Naive thymus-derived CD8-positive, alpha-beta T cell (primary cell): ENCODE measurements around the gene EEIG1. TPM values are rescaled to one million over a fixed set of nuclear protein-coding genes. Genes with fewer than 3 reads are reported as not detected.
A peak's percentile ranks its signal among the peaks of the same experiment; 100 is the strongest.

ENCODE experiments used
- ATAC-seq, 2 donors: fragments of 150-1000 bp; cut with Tn5 transposase in 1 of 2; sonication (Bioruptor Pico), chemical (Tn5 transposase) in 1 of 2; 1 replicate in 1 of 2; 2 replicates in 1 of 2; pipeline ENCODE4 v1.10.0; 2021; ENCODE audit warnings: mild to moderate bottlenecking in 2 of 2, moderate library complexity in 2 of 2
- POLR2A ChIA-PET: fragments of 350-600 bp; sonication (Branson Sonifier 250); formaldehyde crosslinking; loops from one replicate; lab custom pipeline; 2021; ENCODE audit warnings: antibody characterized with exemption; lab: Charles Lee
- DNase-seq, 10 donors: peaks; one replicate each; pipeline versions ENCODE4 v3.0.0 to v3.0.0-alpha.2; 2020 to 2022
- H3K27ac Mint-ChIP-seq, 10 donors: one replicate each; pipeline ENCODE4 v1.8.0; 2020 to 2022; ENCODE audit warnings: mild to moderate bottlenecking in 10 of 10, mixed read lengths in 10 of 10, moderate library complexity in 4 of 10, inconsistent platforms in 1 of 10
- H3K27me3 Mint-ChIP-seq, 5 donors: one replicate each; pipeline ENCODE4 v1.8.0; 2021 to 2022; ENCODE audit warnings: mixed read lengths in 5 of 5
- H3K36me3 Mint-ChIP-seq, 3 donors: one replicate each; pipeline ENCODE4 v1.8.0; 2020 to 2022; ENCODE audit warnings: mixed read lengths in 3 of 3, mild to moderate bottlenecking in 2 of 3, inconsistent platforms in 1 of 3
- H3K4me1 Mint-ChIP-seq, 4 donors: one replicate each; pipeline ENCODE4 v1.8.0; 2021 to 2022; ENCODE audit warnings: mixed read lengths in 4 of 4
- H3K4me3 Mint-ChIP-seq, 10 donors: one replicate each; pipeline ENCODE4 v1.8.0; 2020 to 2022; ENCODE audit warnings: mild to moderate bottlenecking in 10 of 10, mixed read lengths in 10 of 10, moderate library complexity in 6 of 10, inconsistent platforms in 1 of 10
- H3K9me3 Mint-ChIP-seq, 9 donors: one replicate each; pipeline ENCODE4 v1.8.0; 2020 to 2022; ENCODE audit warnings: mixed read lengths in 9 of 9, mild to moderate bottlenecking in 3 of 9, inconsistent platforms in 1 of 9, moderate library complexity in 1 of 9
- polyA plus RNA-seq, 3 donors: library from polyadenylated mRNA; unstranded; fragments of 300-500 nt; fragmentation: Illumina TruSeq; gene quantifications; one replicate each; pipeline ENCODE4 v1.2.3, GENCODE V29; 2021
- total RNA-seq, 8 experiments: library from RNA in 2 of 8; stranded (reverse) in 2 of 8; gene quantifications; one replicate each; pipeline ENCODE4 v1.2.3 and lab custom pipeline; 2021 to 2026

EEIG1 gene
- total and polyA plus RNA-seq, 5 experiments from 2014 or later: 134 to 631 (median 318) TPM

DNA sequence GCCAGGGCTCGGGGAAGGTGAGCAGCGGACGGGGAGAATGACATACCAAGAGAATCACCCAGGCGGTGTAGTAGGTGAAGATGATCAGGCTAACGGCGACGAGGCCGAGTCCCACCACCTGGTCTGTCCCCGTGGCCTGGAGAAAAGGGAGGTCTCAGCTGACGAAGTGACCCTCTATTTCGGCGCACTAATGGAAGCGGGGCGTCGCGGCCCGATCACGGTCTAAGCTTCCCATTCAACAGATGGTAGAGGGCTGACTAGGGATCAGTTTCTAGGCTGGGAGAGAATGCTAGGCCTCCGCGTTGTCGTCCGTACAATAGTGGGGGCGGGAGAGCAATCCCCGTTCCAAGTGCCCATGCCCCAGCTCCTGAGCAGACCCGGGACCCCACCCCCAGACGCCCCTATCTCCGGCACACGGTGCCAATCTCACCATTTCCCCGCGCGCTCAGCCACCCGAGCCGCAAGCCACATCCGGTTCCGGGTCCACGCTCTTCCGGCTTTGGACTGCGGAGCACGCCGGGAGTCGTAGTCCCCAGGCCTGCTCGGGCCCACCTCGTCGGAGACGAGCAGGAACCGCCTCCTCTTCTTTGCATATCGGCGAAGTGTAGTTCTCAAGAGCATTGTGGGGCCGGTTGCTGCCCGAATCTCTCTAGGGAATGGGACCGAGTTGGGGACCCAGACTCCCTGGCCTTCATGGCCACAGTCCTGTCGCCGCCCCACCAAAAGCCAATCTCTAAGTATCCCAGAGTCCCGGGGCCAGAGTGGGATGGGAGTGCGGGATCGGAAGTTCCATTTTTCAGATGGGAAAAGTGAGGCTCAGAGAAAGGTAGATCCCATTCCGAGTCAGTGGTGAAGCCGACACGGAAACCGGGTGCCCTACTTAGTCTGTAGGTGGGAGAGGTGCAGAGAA, 43.1 kb downstream of the EEIG1 start, which contains the start of gene DPM2:
TSS of gene DPM2 (minus strand) at position 467 of the 910 bp plus-strand sequence. CDS start at position 433, 34 bp downstream.
- Mint-ChIP-seq H3K27ac (peak within 1 kb of the TSS; percentile 75 to 97 (median 94)), H3K36me3 (peaks cover 0 to 31% (median 0%) of the 10 kb centered on the region in 3 donors), H3K4me3 (peak within 1 kb of the TSS; percentile 84 to 97 (median 93)), H3K4me1 (peaks cover 28 to 60% (median 55%) of the 10 kb centered on the region in 4 donors), H3K9me3 (peaks cover 0 to 5% (median 0%) of the 10 kb centered on the region in 9 donors), H3K27me3 (peaks cover 0 to 3% (median 0%) of the 10 kb centered on the region in 5 donors)
- ATAC-seq: peak; percentile 85 to 93
- POLR2A ChIA-PET: interaction anchor here (0.7 to 67.4 kb wide), 12 partner anchors 8 to 353 kb away, joined by 3 to 2190 read pairs (median 4); partner anchors contain the start of genes EEIG1, PIP5KL1 and ST6GALNAC4
- DNase-seq: peak; percentile 80 to 92 (median 86)

GRCh38 chr9:127937056-127937387, 43.8 kb downstream of the EEIG1 start:
- H3K4me1 Mint-ChIP-seq: peaks cover 27 to 56% (median 50%) of the 10 kb centered on the region in 4 donors
- H3K36me3 Mint-ChIP-seq: peaks cover 0 to 24% (median 0%) of the 10 kb centered on the region in 3 donors
- ATAC-seq (no peak), DNase-seq (no peak)
- peak overlapping the region; percentile 75 to 97 (median 94) for H3K27ac Mint-ChIP-seq
- POLR2A ChIA-PET: interaction anchor here (0.7 to 67.4 kb wide), 12 partner anchors 8 to 353 kb away, joined by 3 to 2190 read pairs (median 4); partner anchors contain the start of genes EEIG1, PIP5KL1 and ST6GALNAC4
- peaks cover 0 to 5% (median 0%) of the 10 kb centered on the region in 9 donors for H3K9me3 Mint-ChIP-seq
- H3K27me3 Mint-ChIP-seq: peaks cover 0 to 3% (median 0%) of the 10 kb centered on the region in 5 donors
- peak overlapping the region; percentile 84 to 97 (median 93) for H3K4me3 Mint-ChIP-seq

GRCh38 chr9:127936347-127936852, 44.4 kb downstream of the EEIG1 start:
- POLR2A ChIA-PET: interaction anchor here (1.0 to 67.4 kb wide), 7 partner anchors 9 to 147 kb away, joined by 3 to 2190 read pairs (median 4); partner anchors contain the start of genes EEIG1 and ST6GALNAC4
- Mint-ChIP-seq H3K27me3 (peaks cover 0 to 3% (median 0%) of the 10 kb centered on the region in 5 donors), H3K36me3 (peaks cover 0 to 19% (median 0%) of the 10 kb centered on the region in 3 donors), H3K4me1 (peaks cover 29 to 59% (median 49%) of the 10 kb centered on the region in 4 donors), H3K4me3 (peak overlapping the region; percentile 84 to 97 (median 93)), H3K27ac (peak overlapping the region in 9 of 10 donors; percentile 71 to 97 (median 94)), H3K9me3 (peaks cover 0 to 7% (median 0%) of the 10 kb centered on the region in 9 donors)
- peak in 1 of 10 donors; percentile 60 for DNase-seq
- no peak for ATAC-seq

DNA sequence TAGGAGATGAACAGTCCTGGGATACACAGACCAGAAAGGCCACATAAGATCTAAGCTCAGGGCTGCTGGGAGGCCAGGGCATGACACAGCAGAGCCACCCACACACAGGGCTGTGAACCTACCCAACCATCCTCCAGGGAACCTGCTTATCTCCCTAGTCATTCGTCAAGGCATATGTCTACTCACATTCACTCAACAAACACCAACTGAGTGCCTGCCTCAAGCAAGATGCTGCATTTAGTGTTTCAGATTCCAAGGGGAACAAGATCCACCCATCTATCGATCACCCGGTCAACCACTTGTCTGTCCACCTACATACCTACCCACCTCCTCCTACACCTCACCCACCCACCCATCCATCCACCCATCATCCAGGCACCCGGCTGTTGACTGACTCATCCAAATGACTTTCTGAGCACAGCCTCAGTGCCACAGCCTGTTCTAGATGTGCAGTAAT, 45.0 kb downstream of the EEIG1 start:
- Mint-ChIP-seq H3K4me1 (peaks cover 34 to 65% (median 55%) of the 10 kb centered on the region in 4 donors), H3K9me3 (peaks cover 0 to 7% (median 0%) of the 10 kb centered on the region in 9 donors), H3K27me3 (peaks cover 0 to 3% (median 0%) of the 10 kb centered on the region in 5 donors), H3K4me3 (peak overlapping the region; percentile 84 to 97 (median 93)), H3K36me3 (peaks cover 0 to 14% (median 0%) of the 10 kb centered on the region in 3 donors), H3K27ac (peak overlapping the region in 9 of 10 donors; percentile 8 to 97 (median 79))
- ATAC-seq: no peak
- DNase-seq: no peak
- POLR2A ChIA-PET: interaction anchor here (0.6 to 67.4 kb wide), 3 partner anchors 44 to 116 kb away, joined by 3 to 2190 read pairs (median 737); partner anchors contain the start of gene EEIG1

- POLR2A ChIA-PET: interaction anchor here (3.3 to 67.4 kb wide), 3 partner anchors 8 to 94 kb away, joined by 13 to 2190 read pairs (median 737); partner anchors contain the start of gene EEIG1
- DNase-seq: no peak
- peaks cover 34 to 62% (median 58%) of the 10 kb centered on the region in 4 donors for H3K4me1 Mint-ChIP-seq
- ATAC-seq: no peak
- H3K27ac Mint-ChIP-seq: peak overlapping the region in 3 of 10 donors; percentile 24 to 75 (median 68)
- peaks cover 0 to 3% (median 0%) of the 10 kb centered on the region in 5 donors for H3K27me3 Mint-ChIP-seq
- H3K4me3 Mint-ChIP-seq: peak overlapping the region in 4 of 10 donors; percentile 26 to 43 (median 38)
- peaks cover 0 to 7% (median 0%) of the 10 kb centered on the region in 9 donors for H3K9me3 Mint-ChIP-seq
- peaks cover 0 to 6% (median 0%) of the 10 kb centered on the region in 3 donors for H3K36me3 Mint-ChIP-seq
Measured at GRCh38 chr9:127934986-127935385, 45.8 kb downstream of the EEIG1 start.

DNA sequence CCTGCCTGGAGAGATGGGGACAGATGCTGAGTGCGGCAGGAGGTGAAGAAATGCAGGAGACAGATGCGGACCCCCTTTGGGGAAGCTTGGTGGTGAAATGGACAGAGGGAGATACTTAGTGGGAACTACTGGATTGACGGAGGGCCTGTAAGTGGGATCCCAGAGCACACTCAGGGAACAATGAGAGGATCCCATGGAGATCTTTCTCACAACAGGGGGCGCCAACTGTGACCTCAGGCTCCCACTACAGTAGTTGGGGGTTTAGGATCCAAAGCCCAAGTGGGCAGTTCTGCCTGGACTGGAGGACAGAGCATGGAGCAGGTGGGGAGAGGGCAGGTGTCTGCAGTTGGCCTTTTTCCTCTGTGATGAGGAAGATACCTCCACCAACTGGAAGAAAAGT, 46.5 kb downstream of the EEIG1 start:
- ATAC-seq (no peak), DNase-seq (no peak)
- Mint-ChIP-seq H3K27ac (peak overlapping the region in 5 of 10 donors; percentile 32 to 77 (median 41)), H3K4me3 (peak overlapping the region in 7 of 10 donors; percentile 19 to 58 (median 28)), H3K36me3 (peaks cover 0 to 2% (median 0%) of the 10 kb centered on the region in 3 donors), H3K27me3 (peaks cover 0 to 3% (median 0%) of the 10 kb centered on the region in 5 donors), H3K9me3 (peaks cover 0 to 7% (median 0%) of the 10 kb centered on the region in 9 donors), H3K4me1 (peaks cover 36 to 69% (median 62%) of the 10 kb centered on the region in 4 donors)
- POLR2A ChIA-PET: interaction anchor here (3.3 to 67.4 kb wide), 3 partner anchors 9 to 94 kb away, joined by 13 to 2190 read pairs (median 737); partner anchors contain the start of gene EEIG1

DNA sequence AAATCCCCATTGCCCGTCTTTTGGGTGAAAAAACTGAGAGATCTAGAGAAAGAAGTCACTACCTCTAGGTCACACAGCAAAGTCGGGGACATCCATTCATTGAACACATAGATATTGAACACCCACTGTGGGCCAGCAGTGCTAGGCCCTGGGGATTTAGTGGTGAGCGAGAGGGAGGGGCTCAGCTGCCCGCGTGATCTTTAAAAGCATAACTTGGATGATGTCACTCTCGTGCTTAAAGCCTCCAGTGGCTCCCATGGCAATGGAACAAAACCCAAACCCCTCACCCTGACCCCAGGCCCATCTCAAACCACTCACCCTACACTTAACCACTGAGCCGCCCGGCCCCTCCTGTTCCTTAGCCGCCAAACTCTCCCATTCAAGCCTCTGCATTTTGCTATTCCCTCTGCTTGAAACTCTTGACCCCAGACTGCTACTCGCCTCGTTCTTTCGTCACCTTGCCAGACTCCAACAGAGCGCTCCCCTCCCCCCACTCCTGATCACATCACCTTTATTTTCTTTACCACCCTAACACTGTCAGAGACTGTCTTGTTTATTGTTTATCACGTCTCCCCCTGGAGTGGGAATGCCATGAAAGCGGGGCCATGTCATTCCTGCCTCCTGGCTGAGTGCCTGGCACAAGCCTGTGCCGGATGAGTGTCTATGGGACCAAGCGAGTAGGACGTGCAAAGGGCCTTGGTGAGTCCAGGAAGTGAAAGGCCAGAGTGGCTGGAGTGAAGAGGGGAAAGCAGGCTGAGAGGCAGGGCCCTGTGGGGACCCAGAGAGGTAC, 49.5 kb downstream of the EEIG1 start:
- Mint-ChIP-seq H3K9me3 (peaks cover 0 to 2% (median 0%) of the 10 kb centered on the region in 9 donors), H3K27me3 (no peaks in the 10 kb centered on the region), H3K4me1 (peaks cover 22 to 54% (median 50%) of the 10 kb centered on the region in 4 donors), H3K4me3 (peak overlapping the region; percentile 70 to 85 (median 80)), H3K36me3 (no peaks in the 10 kb centered on the region), H3K27ac (peak overlapping the region; percentile 31 to 92 (median 78))
- no peak for DNase-seq
- POLR2A ChIA-PET: interaction anchor here (0.5 to 3.3 kb wide), 11 partner anchors 7 to 574 kb away, joined by 3 to 13 read pairs (median 3); partner anchors contain the start of genes ENG, NAIF1 and ST6GALNAC4
- ATAC-seq: peak; percentile 4 to 6

Other genes starting within 250 kb of the EEIG1 start
- gene TOR2A, start 245.7 kb downstream of the EEIG1 start, total RNA-seq: 10 to 100 TPM in 1 of 2 experiments, 1 to 10 TPM in 1; 9.8 to 13.9 TPM
- gene TOR2A, start 245.7 kb downstream of the EEIG1 start, polyA plus RNA-seq: 10 to 100 TPM; 18.1 to 24.7 (median 23.5) TPM
- gene SH2D3C, start 202.3 kb downstream of the EEIG1 start, total RNA-seq: 10 to 100 TPM; 42.8 to 45.1 TPM
- 10 to 100 TPM; 13.8 to 50.8 (median 23.5) TPM for gene SH2D3C, start 202.3 kb downstream of the EEIG1 start, polyA plus RNA-seq
- 100 to 1,000 TPM; 142 to 147 TPM for gene CDK9, start 195.0 kb downstream of the EEIG1 start, total RNA-seq
- gene CDK9, start 195.0 kb downstream of the EEIG1 start, polyA plus RNA-seq: 10 to 100 TPM; 28.3 to 62.9 (median 38.9) TPM
- 100 to 1,000 TPM; 155 to 158 TPM for gene FPGS, start 178.1 kb downstream of the EEIG1 start, total RNA-seq
- 10 to 100 TPM; 51.7 to 54.8 (median 53.4) TPM for gene FPGS, start 178.1 kb downstream of the EEIG1 start, polyA plus RNA-seq
- 10 to 100 TPM in 1 of 2 experiments, 1 to 10 TPM in 1; 9.4 to 10.2 TPM for gene ENG, start 126.3 kb downstream of the EEIG1 start, total RNA-seq
- gene ENG, start 126.3 kb downstream of the EEIG1 start, polyA plus RNA-seq: 1 to 10 TPM; 2.1 to 5.4 (median 4.4) TPM
- gene AK1, start 103.3 kb downstream of the EEIG1 start, total RNA-seq: 10 to 100 TPM; 52.2 to 57.1 TPM
- gene AK1, start 103.3 kb downstream of the EEIG1 start, polyA plus RNA-seq: under 1 TPM in 2 of 3 donors, not detected in 1; 0.07 to 0.22 TPM
- 100 to 1,000 TPM; 102 to 110 TPM for gene ST6GALNAC6, start 81.4 kb downstream of the EEIG1 start, total RNA-seq
- 10 to 100 TPM; 29.8 to 42.8 (median 30.3) TPM for gene ST6GALNAC6, start 81.4 kb downstream of the EEIG1 start, polyA plus RNA-seq
- gene ST6GALNAC4, start 63.9 kb downstream of the EEIG1 start, total RNA-seq: 10 to 100 TPM; 47.0 to 47.5 TPM
- gene ST6GALNAC4, start 63.9 kb downstream of the EEIG1 start, polyA plus RNA-seq: 10 to 100 TPM; 19.8 to 34.4 (median 22.1) TPM
- 1 to 10 TPM; 1.8 to 2.0 TPM for gene PIP5KL1, start 50.2 kb downstream of the EEIG1 start, total RNA-seq
- under 1 TPM in 2 of 3 donors, not detected in 1; 0.28 to 0.46 TPM for gene PIP5KL1, start 50.2 kb downstream of the EEIG1 start, polyA plus RNA-seq
- 10 to 100 TPM; 71.1 to 74.6 TPM for gene DPM2, start 43.1 kb downstream of the EEIG1 start, total RNA-seq
- 10 to 100 TPM; 28.5 to 34.7 (median 34.2) TPM for gene DPM2, start 43.1 kb downstream of the EEIG1 start, polyA plus RNA-seq
- 10 to 100 TPM; 14.3 to 18.3 TPM for gene NAIF1, start 86.3 kb upstream of the EEIG1 start, total RNA-seq
- 10 to 100 TPM; 10.1 to 13.3 (median 11.3) TPM for gene NAIF1, start 86.3 kb upstream of the EEIG1 start, polyA plus RNA-seq
- 10 to 100 TPM; 18.6 to 18.9 TPM for gene SLC25A25, start 87.2 kb upstream of the EEIG1 start, total RNA-seq
- gene SLC25A25, start 87.2 kb upstream of the EEIG1 start, polyA plus RNA-seq: 10 to 100 TPM; 12.1 to 17.8 (median 13.8) TPM
- 10 to 100 TPM; 69.2 to 75.6 TPM for gene PTGES2, start 146.7 kb upstream of the EEIG1 start, total RNA-seq
- gene PTGES2, start 146.7 kb upstream of the EEIG1 start, polyA plus RNA-seq: 10 to 100 TPM; 28.9 to 49.8 (median 33.3) TPM
- not detected for gene LCN2, start 168.5 kb upstream of the EEIG1 start, total RNA-seq
- not detected for gene LCN2, start 168.5 kb upstream of the EEIG1 start, polyA plus RNA-seq
- gene BBLN, start 179.3 kb upstream of the EEIG1 start, total RNA-seq: 10 to 100 TPM; 47.7 to 48.2 TPM
- gene BBLN, start 179.3 kb upstream of the EEIG1 start, polyA plus RNA-seq: 100 to 1,000 TPM; 116 to 122 (median 121) TPM
- 100 to 1,000 TPM; 134 to 141 TPM for gene CIZ1, start 210.6 kb upstream of the EEIG1 start, total RNA-seq
- 10 to 100 TPM in 2 of 3 donors, 1 to 10 TPM in 1; 7.4 to 39.2 (median 13.2) TPM for gene CIZ1, start 210.6 kb upstream of the EEIG1 start, polyA plus RNA-seq
- gene DNM1, start 222.4 kb upstream of the EEIG1 start, total RNA-seq: 1 to 10 TPM; 1.1 to 1.5 TPM
- under 1 TPM in 2 of 3 donors, not detected in 1; 0.08 to 0.28 TPM for gene DNM1, start 222.4 kb upstream of the EEIG1 start, polyA plus RNA-seq